ENCODE data around the gene ANGPTL4.
"Not testable (repeated sequence)": the region's sequence is repeated elsewhere in the genome, so short reads cannot be mapped to it uniquely, and the experiment has no call there.

The ANGPTL4 gene

GRCh38 chr19:8361921-8362793 is 1.8 kb upstream of the ANGPTL4 start:
- Histone ChIP-seq H3K27me3 (peaks cover 54% of the 10 kb centered on the region), H4K20me1 (peaks cover 27% of the 10 kb centered on the region), H3K36me3 (no peaks in the 10 kb centered on the region), H3K4me1 (peaks cover 29% of the 10 kb centered on the region), H3K27ac (no peak overlapping the region), H3K4me3 (no peak overlapping the region), H3K4me2 (peak overlapping the region; percentile 22), H3K9ac (no peak overlapping the region), H3K9me3 (no peaks in the 10 kb centered on the region)
- no peak for TF ChIP-seq Cebpa-rat (IDR thresholded peaks at IDR 0.05)

GRCh38 chr19:8366121-8366581 is 2.2 kb downstream of the ANGPTL4 start:
- no peak overlapping the region for H3K27ac ChIP-seq
- TF ChIP-seq Cebpa-rat (IDR thresholded peaks at IDR 0.05), result no peak
- H3K27me3 ChIP-seq, result peaks cover 67% of the 10 kb centered on the region
- H3K4me3 ChIP-seq, result no peak overlapping the region
- peaks cover 44% of the 10 kb centered on the region for H3K4me1 ChIP-seq
- peaks cover 30% of the 10 kb centered on the region for H4K20me1 ChIP-seq
- no peaks in the 10 kb centered on the region for H3K9me3 ChIP-seq
- H3K9ac ChIP-seq, result no peak overlapping the region
- H3K4me2 ChIP-seq, result no peak overlapping the region
- peaks cover 5% of the 10 kb centered on the region; the same call in 1 of the 2 replicates for H3K36me3 ChIP-seq

GRCh38 chr19:8366961-8367326 is 3.0 kb downstream of the ANGPTL4 start:
- peaks cover 9% of the 10 kb centered on the region; the same call in 1 of the 2 replicates for H3K36me3 ChIP-seq
- peak overlapping the region; percentile 72 for H3K4me2 ChIP-seq
- H3K4me3 ChIP-seq, result no peak overlapping the region
- peaks cover 62% of the 10 kb centered on the region for H3K27me3 ChIP-seq
- no peak overlapping the region for H3K9ac ChIP-seq
- H4K20me1 ChIP-seq, result peaks cover 30% of the 10 kb centered on the region
- H3K4me1 ChIP-seq, result peaks cover 46% of the 10 kb centered on the region
- no peak overlapping the region for H3K27ac ChIP-seq
- no peak for TF ChIP-seq Cebpa-rat (IDR thresholded peaks at IDR 0.05)
- no peaks in the 10 kb centered on the region for H3K9me3 ChIP-seq

GRCh38 chr19:8367327-8368001 is 3.5 kb downstream of the ANGPTL4 start:
- Histone ChIP-seq H3K9ac (no peak overlapping the region), H3K27me3 (peaks cover 57% of the 10 kb centered on the region), H3K4me3 (no peak overlapping the region), H3K36me3 (peaks cover 9% of the 10 kb centered on the region; the same call in 1 of the 2 replicates), H3K9me3 (no peaks in the 10 kb centered on the region), H3K4me2 (peak overlapping the region; percentile 72), H3K27ac (no peak overlapping the region), H4K20me1 (peaks cover 30% of the 10 kb centered on the region), H3K4me1 (peaks cover 41% of the 10 kb centered on the region)
- no peak for TF ChIP-seq Cebpa-rat (IDR thresholded peaks at IDR 0.05)

GRCh38 chr19:8370176-8371010 is 6.4 kb downstream of the ANGPTL4 start:
- Histone ChIP-seq H3K9ac (no peak overlapping the region), H3K4me3 (no peak overlapping the region), H3K27ac (no peak overlapping the region), H3K27me3 (peaks cover 29% of the 10 kb centered on the region), H3K4me2 (no peak overlapping the region), H4K20me1 (peaks cover 15% of the 10 kb centered on the region), H3K4me1 (peaks cover 23% of the 10 kb centered on the region), H3K9me3 (no peaks in the 10 kb centered on the region), H3K36me3 (peaks cover 34% of the 10 kb centered on the region)
- no peak for TF ChIP-seq Cebpa-rat (IDR thresholded peaks at IDR 0.05)

- no peak overlapping the region for H3K4me3 ChIP-seq
- no peak for TF ChIP-seq Cebpa-rat (IDR thresholded peaks at IDR 0.05)
- peaks cover 42% of the 10 kb centered on the region for H3K36me3 ChIP-seq
- no peak overlapping the region for H3K27ac ChIP-seq
- peaks cover 7% of the 10 kb centered on the region for H4K20me1 ChIP-seq
- no peak overlapping the region for H3K4me2 ChIP-seq
- no peak overlapping the region for H3K9ac ChIP-seq
- H3K9me3 ChIP-seq, result no peaks in the 10 kb centered on the region
- H3K4me1 ChIP-seq, result peaks cover 23% of the 10 kb centered on the region
- peaks cover 21% of the 10 kb centered on the region for H3K27me3 ChIP-seq
Observed at GRCh38 chr19:8371011-8371804, 7.3 kb downstream of the ANGPTL4 start.

- no peak for TF ChIP-seq Cebpa-rat (IDR thresholded peaks at IDR 0.05)
- H3K4me3 ChIP-seq, result no peak overlapping the region
Observed at GRCh38 chr19:8373867-8374813, 10.2 kb downstream of the ANGPTL4 start.

GRCh38 chr19:8375766-8376165 is 11.8 kb downstream of the ANGPTL4 start:
- not testable (repeated sequence) for H3K27me3 ChIP-seq

More at GRCh38 chr19:8373867-8374813, 10.2 kb downstream of the ANGPTL4 start:
- no peaks in the 10 kb centered on the region for H4K20me1 ChIP-seq
- H3K4me2 ChIP-seq, result no peak overlapping the region
- H3K27ac ChIP-seq, result no peak overlapping the region
- H3K36me3 ChIP-seq, result peaks cover 59% of the 10 kb centered on the region
- peaks cover 2% of the 10 kb centered on the region; the same call in 1 of the 2 replicates for H3K9me3 ChIP-seq
- H3K4me1 ChIP-seq, result peaks cover 8% of the 10 kb centered on the region
- no peak overlapping the region for H3K9ac ChIP-seq
- no peaks in the 10 kb centered on the region for H3K27me3 ChIP-seq

GRCh38 chr19:8376373-8376974 is 12.5 kb downstream of the ANGPTL4 start:
- H3K27ac ChIP-seq, result not testable (repeated sequence)

More at GRCh38 chr19:8375766-8376165, 11.8 kb downstream of the ANGPTL4 start:
- H3K4me1 ChIP-seq, H3K9ac ChIP-seq, H3K4me2 ChIP-seq, H3K27ac ChIP-seq, H3K4me3 ChIP-seq, H4K20me1 ChIP-seq, H3K9me3 ChIP-seq: not testable (repeated sequence)
- peaks cover 69% of the 10 kb centered on the region for H3K36me3 ChIP-seq

More at GRCh38 chr19:8376373-8376974, 12.5 kb downstream of the ANGPTL4 start:
- H3K9ac ChIP-seq, H3K4me1 ChIP-seq, H3K27me3 ChIP-seq, H3K4me3 ChIP-seq, H3K4me2 ChIP-seq, H3K9me3 ChIP-seq, H4K20me1 ChIP-seq: not testable (repeated sequence)
- H3K36me3 ChIP-seq, result peaks cover 61% of the 10 kb centered on the region
